HG02642 (cell line): ENCODE results near the gene ATP11A.

Experiments used
- ATAC-seq: cut with Tn5 transposase; IDR thresholded peaks from one replicate; pipeline ENCODE4 v1.9.1; 2021; ENCODE audit warnings: mild to moderate bottlenecking; ENCODE audit not compliant: unreplicated experiment, poor library complexity

Gene ATP11A

DNA sequence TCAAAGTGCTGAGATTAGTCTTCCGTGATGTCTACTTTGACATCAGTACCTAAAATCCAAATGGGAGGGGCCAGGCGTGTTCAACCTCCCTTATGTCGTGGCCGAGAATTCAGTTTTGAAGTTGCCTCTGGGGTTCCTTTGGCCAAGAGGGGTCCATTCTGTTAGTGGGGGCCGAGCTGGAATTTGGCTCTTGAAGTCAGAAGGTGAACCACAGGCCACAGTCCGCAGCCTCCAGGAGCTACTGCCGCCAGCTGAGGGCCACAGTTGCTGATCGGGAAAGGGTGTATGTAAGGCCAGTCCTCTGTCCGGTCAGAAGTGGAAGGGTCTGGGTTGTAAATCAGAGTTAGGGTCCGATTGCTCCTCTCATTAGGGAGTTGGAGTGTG is 31.0 kb downstream of the ATP11A start:
- ATAC-seq = no peak

DNA sequence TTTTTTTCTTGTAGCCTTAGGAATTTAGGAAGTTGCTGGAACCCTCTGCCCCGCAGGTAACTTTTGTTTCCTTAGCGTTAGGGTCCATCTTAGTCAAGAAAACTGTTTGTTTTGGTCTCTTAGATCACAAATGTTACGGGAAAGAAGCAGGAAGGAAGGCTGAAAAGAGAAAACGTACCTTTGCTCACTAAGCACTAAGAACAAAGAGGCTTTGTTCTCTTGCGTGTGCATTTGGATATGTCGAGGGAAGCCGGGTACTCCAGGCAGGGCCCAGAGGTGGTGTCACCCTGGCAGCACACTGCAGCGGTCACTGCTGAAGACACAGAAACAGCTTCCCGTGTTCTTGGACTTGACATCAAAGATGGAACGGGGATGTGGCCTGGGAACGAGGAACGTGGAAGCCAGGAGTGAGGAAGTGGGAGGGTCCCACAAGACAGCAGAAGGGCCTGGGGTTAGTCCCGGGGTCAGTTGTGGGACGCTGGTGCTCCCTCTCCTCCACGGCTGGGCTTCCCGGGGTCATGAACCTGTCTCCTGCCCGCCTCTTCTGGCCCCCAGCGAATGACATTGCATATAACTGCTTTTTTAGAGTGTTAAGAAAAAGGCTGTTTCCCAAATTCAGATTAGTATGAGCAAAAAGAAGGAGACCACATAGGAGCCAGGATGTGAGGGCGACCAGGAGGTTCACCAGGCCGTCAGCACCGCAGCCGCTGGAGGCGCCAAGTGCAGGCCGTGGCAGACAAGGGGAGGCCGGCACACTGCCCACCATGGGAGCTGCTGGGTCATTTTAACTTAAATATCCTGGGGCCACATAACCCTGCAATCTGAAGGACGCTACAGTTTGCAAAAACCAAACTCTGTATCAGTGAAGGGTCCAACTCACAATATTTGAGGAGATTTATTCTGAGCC is 31.6 kb downstream of the ATP11A start:
- ATAC-seq = no peak

DNA sequence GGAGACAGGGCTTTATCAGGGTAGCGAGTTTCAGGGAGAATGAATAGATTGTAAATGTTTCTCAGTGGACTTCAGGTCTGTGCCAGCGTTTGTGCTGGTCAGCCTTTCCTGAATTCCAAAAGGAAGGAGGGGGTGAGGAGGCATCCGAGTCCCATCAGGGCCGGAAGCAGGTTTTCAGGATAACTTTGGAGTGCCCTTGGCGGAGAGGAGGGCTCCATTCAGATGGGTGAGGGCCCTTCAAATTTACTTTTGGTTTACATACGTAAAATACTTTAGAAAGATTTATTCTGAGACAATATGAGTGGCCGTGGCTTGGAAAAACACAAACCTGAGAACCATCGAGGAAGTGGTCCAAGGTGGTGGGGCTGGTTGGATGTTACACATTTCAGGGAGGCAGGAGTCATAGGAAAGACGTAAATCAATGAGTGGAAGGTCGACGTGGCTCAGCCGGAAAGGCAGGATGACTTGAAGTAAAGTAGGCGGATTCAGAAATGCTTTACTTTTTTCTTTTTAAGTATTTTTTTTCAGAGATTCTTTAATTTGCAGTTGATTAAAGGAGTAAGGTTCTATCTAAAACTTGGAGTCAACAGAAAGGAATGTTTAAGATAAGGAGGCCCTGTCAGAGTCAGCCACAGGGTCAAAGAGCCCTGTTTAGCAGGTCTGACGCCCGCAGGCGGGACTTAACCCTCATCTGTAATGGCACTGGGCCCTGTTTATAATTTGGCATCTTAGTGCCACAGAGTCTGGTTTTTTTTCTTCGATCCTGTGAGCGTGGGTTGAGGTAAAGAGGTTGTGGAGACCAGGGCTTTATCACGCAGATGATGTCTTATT is 32.8 kb downstream of the ATP11A start:
- no peak for ATAC-seq

DNA sequence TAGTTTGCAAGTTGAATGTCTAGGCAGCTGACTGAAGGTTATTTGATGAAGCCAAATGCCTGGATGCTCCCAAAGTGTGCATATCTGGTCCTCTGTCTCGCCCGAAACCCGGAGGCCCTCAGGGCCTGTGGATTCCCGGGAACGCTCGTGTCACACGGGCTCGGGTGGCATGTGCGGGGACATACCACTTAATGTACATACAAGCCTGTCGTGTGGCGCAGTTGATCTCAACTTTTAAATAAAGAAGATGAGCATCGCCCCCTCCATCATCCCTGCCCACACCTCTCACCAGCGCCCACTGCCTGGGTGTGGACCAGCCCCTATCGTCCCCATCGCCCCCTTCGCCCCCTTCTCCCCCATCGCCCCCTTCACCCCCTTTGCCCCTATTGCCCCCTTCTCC is 33.9 kb downstream of the ATP11A start:
- ATAC-seq = no peak

DNA sequence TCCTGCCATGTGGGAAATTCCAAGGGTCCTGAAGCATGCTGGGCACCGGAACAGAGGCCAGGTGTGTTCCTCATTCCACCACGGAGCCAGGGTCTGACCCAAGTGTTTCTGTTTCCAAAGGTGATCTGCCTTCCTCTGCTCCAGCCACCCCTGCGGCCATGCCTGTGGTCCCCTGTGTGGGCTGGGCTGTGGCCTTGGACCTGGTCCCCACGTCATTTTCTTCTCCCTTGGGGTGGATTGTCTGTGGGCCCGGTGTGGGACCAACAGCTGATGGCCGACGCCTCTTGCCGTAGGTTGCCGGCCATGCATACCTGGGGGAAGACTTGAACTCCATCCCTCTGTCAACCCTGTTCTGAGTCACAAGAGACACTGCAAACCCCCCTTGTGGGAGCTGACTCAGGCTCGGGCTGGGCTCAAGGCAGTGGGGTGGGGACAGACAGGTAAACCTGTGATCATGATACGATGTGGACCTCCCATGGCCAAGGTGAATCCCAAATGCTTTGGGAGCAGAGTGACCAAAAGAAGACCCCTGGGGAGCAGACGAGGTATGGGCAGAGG is 35.0 kb downstream of the ATP11A start:
- ATAC-seq = no peak

DNA sequence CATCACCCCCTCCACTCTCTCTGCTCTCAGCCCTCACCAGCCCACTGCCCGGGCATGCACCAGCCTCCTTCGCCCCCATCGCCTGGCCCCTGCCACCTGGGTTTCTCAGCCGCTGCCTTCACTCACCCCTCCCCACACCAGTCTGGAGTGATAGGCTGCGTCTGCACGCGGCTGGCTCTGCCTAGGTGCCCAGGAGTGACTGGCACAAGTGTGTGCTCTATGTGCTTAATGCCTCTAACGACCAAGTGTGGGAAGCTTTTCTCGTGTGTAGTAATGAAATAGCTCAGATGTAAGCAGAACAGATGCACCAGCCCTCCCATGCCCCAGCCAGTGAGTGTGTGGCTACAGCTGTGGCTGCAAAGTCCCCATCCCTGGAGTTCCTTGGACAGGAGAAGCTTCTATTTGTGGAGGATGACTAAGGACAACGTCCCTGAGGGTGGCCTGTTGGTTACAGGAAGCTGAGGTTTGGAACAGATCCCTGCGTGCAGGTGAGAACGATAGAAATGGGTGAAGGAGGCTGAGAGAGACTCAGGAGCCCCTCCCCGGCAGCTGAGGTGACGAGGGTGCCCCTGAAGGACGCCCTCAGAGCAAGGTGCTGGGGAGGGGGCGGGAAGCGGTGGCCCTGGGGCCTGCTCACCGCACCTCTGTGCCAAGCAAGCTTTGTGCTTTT is 35.6 kb downstream of the ATP11A start:
- no peak for ATAC-seq

DNA sequence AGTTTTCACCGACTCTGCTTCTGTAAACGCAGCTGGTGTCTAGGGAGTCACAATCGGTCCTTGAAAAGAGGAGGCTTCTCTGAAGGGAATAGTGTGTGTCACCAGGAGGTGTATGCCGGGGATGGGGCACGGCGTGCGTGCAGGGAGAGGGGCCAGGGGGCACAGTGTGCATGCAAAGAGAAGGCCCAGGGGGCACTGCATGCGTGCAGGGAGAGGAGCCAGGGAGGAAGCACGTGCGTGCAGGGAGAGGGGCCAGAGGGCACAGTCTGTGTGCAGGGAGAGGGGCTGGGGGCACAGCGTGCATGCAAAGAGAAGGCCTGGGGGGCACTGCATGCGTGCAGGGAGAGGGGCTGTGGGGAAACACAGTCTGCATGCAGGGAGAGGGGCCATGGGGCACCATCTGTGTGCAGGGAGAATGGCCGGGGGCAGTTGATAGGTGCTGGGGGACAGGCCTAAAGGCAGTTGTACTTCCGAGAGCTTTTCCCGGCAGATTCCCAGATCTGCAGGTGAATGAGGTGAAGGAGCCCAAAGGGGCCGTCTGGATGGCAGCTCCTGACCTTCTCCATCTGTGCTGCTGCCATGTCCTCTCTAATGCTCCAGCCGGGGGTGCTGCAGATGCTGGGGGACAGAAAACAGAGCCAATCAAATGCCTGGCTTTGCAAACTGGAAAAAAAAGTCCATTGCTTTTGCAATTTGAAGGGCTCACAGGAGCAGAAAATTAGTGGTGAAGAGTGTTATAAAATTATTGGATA is 36.4 kb downstream of the ATP11A start:
- no peak for ATAC-seq

DNA sequence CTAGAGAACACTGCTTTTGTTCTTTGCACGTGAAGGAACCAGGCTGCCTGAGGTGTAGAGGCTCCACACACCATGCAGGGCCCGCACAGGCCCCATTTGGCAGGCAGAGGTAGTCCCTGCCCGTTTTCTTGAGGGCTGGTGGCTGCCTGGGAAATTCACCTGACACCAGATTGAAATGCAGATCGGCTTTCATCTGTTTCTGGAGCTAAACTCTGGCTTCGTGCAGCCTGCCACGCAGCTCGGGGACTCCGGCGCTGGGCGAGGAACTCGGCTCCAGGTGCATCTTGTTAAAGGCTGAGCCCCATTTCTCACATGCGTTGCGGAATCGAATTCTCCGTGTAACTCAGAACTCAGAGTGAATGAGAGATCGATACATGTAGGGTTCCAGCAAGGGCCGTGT is 37.7 kb downstream of the ATP11A start:
- ATAC-seq = no peak

DNA sequence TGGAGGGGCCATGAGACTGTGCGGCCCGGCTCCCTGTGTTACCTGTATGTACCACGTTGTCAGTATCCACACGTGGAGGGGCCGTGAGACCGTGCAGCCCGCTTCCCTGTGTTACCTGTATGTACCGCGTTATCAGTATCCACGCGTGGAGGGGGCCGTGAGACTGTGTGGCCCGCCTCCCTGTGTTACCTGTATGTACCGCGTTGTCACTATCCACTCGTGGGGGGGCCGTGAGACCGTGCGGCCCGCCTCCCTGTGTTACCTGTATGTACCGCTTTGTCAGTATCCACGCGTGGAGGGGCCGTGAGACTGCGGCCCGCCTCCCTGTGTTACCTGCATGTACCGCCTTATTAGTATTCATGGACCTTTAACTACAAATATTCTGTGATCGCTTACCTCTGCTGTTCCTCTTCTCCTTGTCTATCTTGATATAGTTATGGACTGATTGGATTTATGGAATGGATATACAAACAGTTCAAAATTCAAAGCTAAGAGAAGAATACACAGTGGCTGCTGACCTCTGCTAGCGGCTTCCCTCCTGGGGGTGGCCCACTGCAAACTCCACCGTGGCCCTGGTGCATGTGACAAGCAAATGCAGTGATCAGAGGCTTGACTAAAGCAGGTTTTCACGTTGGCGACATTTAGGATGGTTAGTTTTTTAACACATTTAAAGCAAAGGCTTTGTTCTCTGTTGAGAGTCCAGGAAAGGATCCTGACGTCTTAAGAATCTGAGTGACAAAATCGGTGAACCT is 38.7 kb downstream of the ATP11A start:
- ATAC-seq = no peak

DNA sequence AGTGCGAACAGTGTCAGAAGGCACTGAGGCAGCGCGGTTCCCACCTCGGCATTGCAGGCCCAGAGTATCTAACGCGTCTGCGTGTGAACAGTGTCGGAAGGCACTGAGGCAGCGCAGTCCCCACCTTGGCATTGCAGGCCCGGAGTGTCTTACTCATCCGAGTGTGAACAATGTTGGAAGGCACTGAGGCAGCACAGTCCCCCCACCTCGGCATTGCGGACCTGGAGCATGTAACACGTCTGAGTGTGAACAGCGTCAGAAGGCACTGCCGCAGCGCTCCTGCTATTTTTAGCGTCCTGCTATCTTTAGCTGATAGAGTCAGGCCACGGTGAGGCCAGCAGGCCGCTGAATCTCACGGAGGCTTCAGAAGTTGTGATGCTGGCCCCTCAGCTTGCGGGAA is 39.6 kb downstream of the ATP11A start:
- ATAC-seq = no peak

DNA sequence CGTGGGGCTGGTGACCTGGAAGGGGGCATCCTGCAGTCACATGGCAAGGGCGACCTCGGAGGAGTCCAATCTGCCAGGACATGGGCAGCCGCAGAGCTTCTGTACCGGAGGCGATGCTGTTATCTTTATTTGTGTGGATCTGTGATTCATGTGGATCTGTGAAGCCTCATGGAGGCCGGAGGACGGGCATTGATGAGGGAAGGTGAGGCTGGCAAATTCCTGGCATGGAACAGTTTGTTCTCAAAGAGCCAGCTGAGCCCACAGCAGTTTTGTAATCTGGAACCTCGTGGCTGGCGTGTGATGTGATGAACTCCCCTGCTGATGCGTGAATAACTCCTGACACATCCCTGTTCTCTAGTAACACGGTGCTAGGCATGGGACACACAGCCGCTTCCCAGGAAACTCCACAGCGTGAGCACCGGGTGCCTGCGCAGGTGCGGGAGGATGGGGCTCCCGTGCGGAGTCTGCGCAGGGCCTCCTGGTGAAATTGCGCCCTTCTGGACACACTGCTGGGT is 40.4 kb downstream of the ATP11A start:
- ATAC-seq = no peak

DNA sequence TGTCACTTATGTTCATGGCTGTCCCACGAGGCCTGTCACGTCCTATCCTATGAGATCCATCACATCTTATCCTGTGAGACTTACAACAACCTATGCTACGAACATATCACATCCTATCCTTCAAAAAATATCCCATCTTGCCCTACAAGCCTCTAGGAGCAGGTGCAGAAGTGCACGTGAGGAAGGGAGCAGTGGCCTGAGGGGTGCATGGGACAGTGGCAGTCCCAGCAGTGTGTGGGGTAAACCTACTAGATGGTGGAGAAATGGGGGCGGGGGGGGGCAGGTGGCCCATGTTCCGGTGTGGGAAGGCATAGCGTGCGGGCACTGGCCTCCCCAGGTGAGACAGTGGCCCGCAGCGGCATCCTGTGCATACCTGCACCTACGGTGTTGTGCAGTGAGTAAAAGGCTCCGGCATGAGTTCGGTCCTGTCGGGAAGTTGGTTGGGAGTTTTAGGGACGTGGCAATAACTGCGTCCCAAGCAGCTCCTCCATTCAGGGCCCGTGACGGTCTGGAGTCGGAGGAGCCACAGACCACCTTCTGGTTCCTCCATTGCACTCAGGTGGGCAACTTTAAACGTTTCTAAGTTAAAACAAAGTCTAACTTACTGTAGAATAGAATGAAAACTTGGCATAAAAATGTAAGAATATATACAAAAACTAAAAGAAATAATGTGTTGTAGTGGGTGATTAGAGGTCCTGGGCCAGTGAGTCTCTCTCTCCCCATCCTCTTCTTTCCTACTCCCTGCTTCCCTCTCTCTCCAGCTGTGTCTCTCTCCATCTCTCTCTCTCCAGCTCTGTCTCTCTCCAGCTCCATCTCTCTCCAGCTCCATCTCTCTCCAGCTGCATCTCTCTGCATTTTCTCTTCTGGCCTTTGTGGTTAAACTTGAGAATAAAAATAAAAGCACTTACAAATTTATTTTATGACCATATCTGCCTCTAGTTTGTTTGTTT is 42.1 kb downstream of the ATP11A start:
- no peak for ATAC-seq

DNA sequence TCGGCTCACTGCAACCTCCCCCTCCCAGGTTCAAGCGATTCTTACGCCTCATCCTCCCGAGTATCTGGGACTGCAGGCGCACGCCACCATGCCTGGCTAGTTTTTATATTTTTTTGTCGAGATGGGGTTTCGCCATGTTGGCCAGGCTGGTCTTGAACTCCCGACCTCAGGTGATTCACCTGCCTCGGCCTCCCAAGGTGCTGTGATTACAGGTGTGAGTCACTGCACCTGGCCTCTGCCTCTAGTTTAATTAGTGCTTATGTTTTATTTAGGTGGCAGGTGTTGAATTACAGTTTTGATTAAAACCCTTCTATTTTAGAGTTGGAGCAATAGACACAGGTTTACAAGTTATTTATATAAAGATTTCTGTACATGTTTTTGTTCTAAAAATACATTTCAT is 42.8 kb downstream of the ATP11A start:
- ATAC-seq = no peak

DNA sequence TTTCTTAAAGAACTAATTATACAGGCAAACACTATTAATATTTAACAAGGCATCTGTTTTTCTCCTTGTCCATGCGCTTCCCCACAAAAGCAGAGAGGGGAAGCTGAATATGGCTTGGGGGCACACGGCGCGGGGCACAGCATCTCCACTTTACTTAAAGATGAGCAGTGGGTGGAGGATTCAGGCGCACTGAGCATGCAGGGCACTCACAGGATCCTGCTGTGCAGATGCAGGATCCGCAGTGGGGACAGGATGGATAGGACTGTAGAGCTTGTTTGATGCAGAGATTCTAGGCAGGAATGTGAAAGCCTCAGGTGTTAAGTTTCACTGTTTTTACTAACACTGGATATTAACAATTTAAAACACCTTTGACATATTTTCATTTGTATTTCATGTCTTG is 43.3 kb downstream of the ATP11A start:
- ATAC-seq = no peak

DNA sequence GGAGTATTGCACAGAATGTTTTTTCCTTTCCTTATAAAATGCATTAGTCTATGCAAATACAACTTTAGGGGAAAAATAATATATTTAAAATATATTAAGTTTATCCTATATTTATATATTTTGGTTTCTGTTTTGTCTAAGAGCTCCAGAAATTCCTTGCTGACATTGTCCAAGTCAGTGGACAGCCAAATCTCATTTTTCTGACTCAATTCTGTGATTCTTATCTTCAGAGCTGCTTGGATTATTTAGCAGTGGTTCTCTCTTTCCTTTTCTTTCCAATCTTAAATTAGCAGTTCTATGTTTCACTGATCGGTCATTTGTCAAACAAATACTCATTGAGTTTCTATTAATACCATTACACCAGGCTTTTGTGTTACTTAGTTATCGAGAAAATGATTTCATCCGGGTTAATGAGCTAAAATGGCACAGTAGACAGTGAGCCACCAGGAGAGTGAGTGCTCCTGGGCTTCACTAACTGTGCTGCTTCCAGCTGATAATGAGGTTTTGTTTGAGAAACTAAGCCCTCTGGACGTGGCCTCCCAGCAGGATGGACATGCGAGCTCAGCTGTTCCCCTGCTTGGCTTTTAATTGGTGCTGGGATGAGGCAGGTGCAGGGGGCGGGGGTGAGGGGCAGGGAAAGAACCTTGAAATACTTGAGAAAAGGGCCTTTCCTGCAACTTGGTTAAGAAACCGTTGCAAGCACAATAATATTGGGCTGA is 44.0 kb downstream of the ATP11A start:
- ATAC-seq = no peak

DNA sequence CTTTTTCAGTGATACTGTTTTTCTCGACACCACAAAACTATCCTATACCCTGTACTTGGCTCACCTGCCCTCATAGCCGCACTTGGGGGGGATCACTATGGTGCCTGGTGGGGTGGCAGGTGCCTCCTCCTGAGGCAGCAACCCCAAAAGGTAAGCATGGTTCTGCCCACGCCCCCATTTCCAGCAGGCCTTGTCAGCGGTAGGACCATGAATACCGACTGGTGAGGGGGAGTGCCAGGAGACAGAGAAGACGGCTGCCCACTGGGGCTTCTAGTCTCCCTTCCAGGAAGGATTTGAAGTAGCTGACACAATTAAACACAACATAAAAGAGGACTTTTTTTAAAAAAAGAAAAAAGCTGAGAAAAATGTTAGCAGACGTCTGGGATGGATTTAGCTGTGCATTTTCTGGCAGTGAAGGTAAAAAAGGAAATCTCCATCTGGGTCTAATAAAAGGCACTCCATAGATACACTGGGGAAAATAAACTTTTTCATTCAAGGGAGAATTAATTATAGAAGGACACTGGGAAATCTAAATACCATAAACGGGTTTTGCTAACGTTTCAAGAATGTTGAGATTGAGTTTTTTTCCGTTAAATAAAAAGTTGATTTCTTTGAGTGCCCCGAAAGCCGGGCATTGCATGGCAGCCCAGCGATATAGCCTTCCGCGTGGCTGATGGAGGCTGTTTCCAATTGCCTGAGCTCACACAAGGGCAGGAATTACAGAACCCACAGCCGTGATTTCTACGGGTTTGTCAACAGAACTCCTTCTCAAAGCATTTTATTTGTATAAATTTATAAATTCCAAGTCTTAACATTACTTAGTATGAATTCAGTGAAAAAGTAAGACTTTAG is 45.1 kb downstream of the ATP11A start:
- ATAC-seq = no peak
